T-cell (primary cell): Measurements from ENCODE around the gene ITGBL1. TPM values are rescaled to one million over a fixed set of nuclear protein-coding genes. Genes with fewer than 3 reads are reported as not detected.

Experiments
- ATAC-seq, 4 experiments: fragments of 200-7000 bp in 3 of 4; fragments of 150-1000 bp in 1 of 4; cut with Tn5 transposase; replicated peaks in 1 of 4; 1 replicate in 3 of 4; 2 replicates in 1 of 4; pipeline ENCODE4 v1.10.0; 2021; ENCODE audit warnings: moderate library complexity in 3 of 4, mild to moderate bottlenecking in 2 of 4, moderate number of reproducible peaks in 1 of 4
- CTCF ChIA-PET, 2 donors: fragments of 300-600 bp; sonication (Branson Sonifier 250); formaldehyde crosslinking; loops; one replicate each; lab custom pipeline; 2022; ENCODE audit warnings: antibody characterized with exemption in 2 of 2; lab: Charles Lee
- POLR2A ChIA-PET, 2 donors: fragments of 300-600 bp; sonication (Branson Sonifier 250); formaldehyde crosslinking; loops; one replicate each; lab custom pipeline; 2022; ENCODE audit warnings: antibody characterized with exemption in 2 of 2; lab: Charles Lee
- DNase-seq, 35 experiments: peaks; one replicate each; pipeline versions ENCODE4 v3.0.0 to v3.0.0-alpha.2; 2013 to 2023
- H3K27ac ChIP-seq: one replicate; pipeline ENCODE4 v1.5.1; 2013; ENCODE audit warnings: low read length
- H3K27me3 ChIP-seq, 2 experiments: replicated peaks in 1 of 2; 1 replicate in 1 of 2; 2 replicates in 1 of 2; pipeline versions ENCODE4 v1.6.1 to v1.7.0; 2013; ENCODE audit warnings: low read length in 1 of 2, mixed read lengths in 1 of 2; ENCODE audit not compliant: control insufficient read depth in 2 of 2, insufficient read depth in 2 of 2; ENCODE audit errors: extremely low read depth in 1 of 2
- H3K36me3 ChIP-seq, 2 donors: 1 replicate in 1 of 2; 2 replicates in 1 of 2; pipeline versions ENCODE4 v1.6.1 to v1.7.0; 2013; ENCODE audit warnings: low read length in 1 of 2; ENCODE audit not compliant: control insufficient read depth in 2 of 2, insufficient read depth in 1 of 2; ENCODE audit errors: extremely low read depth in 1 of 2
- H3K4me1 ChIP-seq, 2 experiments: 1 replicate in 1 of 2; 2 replicates in 1 of 2; pipeline versions ENCODE4 v1.6.1 to v1.7.0; 2013; ENCODE audit warnings: low read length in 2 of 2, mixed read lengths in 1 of 2; ENCODE audit not compliant: insufficient read depth in 2 of 2, control insufficient read depth in 1 of 2; ENCODE audit errors: extremely low read depth in 1 of 2
- H3K4me3 ChIP-seq, 2 donors: 1 replicate in 1 of 2; 2 replicates in 1 of 2; pipeline versions ENCODE4 v1.5.1 to v1.7.0; 2013; ENCODE audit warnings: mild to moderate bottlenecking in 2 of 2, low read length in 1 of 2, moderate library complexity in 1 of 2; ENCODE audit not compliant: control insufficient read depth in 1 of 2; ENCODE audit errors: extremely low read depth in 1 of 2
- H3K9me3 ChIP-seq: 2 replicates; pipeline ENCODE4 v1.7.0; 2013
- H3K27ac Mint-ChIP-seq, 2 donors: one replicate each; pipeline ENCODE4 v1.8.0; 2020 to 2021; ENCODE audit warnings: mild to moderate bottlenecking in 2 of 2, mixed read lengths in 2 of 2
- H3K27me3 Mint-ChIP-seq, 2 donors: one replicate each; pipeline ENCODE4 v1.8.0; 2021 to 2022; ENCODE audit warnings: mixed read lengths in 2 of 2
- H3K36me3 Mint-ChIP-seq: one replicate; pipeline ENCODE4 v1.8.0; 2021; ENCODE audit warnings: mixed read lengths
- H3K4me1 Mint-ChIP-seq, 3 donors: one replicate each; pipeline ENCODE4 v1.8.0; 2020 to 2022; ENCODE audit warnings: mixed read lengths in 3 of 3, mild to moderate bottlenecking in 1 of 3
- H3K4me3 Mint-ChIP-seq, 3 donors: one replicate each; pipeline ENCODE4 v1.8.0; 2020 to 2022; ENCODE audit warnings: mild to moderate bottlenecking in 3 of 3, mixed read lengths in 3 of 3, moderate library complexity in 3 of 3
- H3K9me3 Mint-ChIP-seq, 3 donors: one replicate each; pipeline ENCODE4 v1.8.0; 2020 to 2022; ENCODE audit warnings: mixed read lengths in 3 of 3
- WGBS: methylation state at CpG from one replicate; pipeline ENCODE4 v1.1.5; 2013; ENCODE audit warnings: missing lambda C conversion rate; ENCODE audit not compliant: insufficient coverage; 5-methylcytosine and 5-hydroxymethylcytosine counted together
- total RNA-seq, 35 experiments: library from RNA in 6 of 35; stranded (reverse) in 6 of 35; fragments of 120-200 nt in 1 of 35; gene quantifications; one replicate each; pipeline versions ENCODE4 v1.2.1 to v1.2.4 and lab custom pipeline; 2013 to 2026

ITGBL1 gene
- total RNA-seq, 5 donors from 2014 or later (not counting 1 experiment from before 2014, with no cell fraction given): not detected

DNA sequence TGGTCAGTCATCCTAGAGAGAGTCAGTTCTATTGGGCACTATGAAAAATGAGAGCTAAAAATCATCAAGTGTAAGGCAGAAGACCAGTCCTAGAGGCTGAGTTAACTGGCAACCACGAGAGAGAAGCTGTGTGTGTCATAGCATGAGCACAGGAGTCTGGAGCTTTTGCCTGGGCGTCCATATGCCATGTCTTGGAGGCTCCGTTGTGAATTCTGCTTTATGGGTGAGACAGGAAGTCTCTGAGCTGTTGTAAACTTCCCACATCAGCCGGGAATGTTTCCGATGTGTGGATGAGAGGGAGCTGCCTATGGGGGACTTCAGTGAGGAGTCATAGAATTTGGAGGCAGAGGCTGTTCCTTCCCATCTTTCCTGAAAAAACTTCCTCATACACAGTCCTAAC lies 120.0 kb downstream of the ITGBL1 start:
- Mint-ChIP-seq H3K27me3 (no peaks in the 10 kb centered on the region), H3K36me3 (no peaks in the 10 kb centered on the region), H3K4me1 (no peaks in the 10 kb centered on the region), H3K27ac (no peak overlapping the region), H3K9me3 (no peaks in the 10 kb centered on the region), H3K4me3 (no peak overlapping the region)
- Histone ChIP-seq H3K27ac (no peak overlapping the region), H3K4me3 (no peak overlapping the region), H3K9me3 (no peaks in the 10 kb centered on the region), H3K27me3 (no peaks in the 10 kb centered on the region), H3K4me1 (no peaks in the 10 kb centered on the region), H3K36me3 (no peaks in the 10 kb centered on the region)
- DNase-seq (no peak), ATAC-seq (no peak)
- ChIA-PET POLR2A (no interaction called here), CTCF (no interaction called here)
- 19% methylated on average over 2 of the region's 5 CpGs for WGBS

DNA sequence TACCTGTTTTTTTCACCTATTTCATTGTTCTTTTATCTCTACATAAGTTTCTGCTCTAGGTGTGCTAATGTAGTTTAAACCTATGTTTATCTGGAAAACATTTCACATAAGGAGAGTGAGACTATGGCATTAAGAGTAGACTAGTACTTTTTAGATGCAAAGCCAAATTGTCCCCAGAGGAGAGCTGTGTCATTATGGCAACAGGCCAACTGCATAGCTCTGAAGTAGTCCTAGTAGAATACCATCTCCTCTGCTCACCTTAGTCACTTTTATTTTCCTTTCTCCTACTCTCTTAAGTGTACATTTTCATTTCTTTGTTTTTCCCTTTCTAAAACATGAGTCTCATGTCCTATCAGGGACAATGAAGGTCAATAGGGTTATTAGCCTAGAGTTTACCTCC lies 123.1 kb downstream of the ITGBL1 start:
- no peaks in the 10 kb centered on the region for H3K36me3 Mint-ChIP-seq
- H3K27me3 Mint-ChIP-seq: no peaks in the 10 kb centered on the region
- Histone ChIP-seq H3K27me3 (no peaks in the 10 kb centered on the region), H3K4me3 (no peak overlapping the region), H3K4me1 (no peaks in the 10 kb centered on the region), H3K27ac (no peak overlapping the region), H3K9me3 (no peaks in the 10 kb centered on the region), H3K36me3 (no peaks in the 10 kb centered on the region)
- no peak for ATAC-seq
- H3K27ac Mint-ChIP-seq: no peak overlapping the region
- H3K4me1 Mint-ChIP-seq: no peaks in the 10 kb centered on the region
- DNase-seq: no peak
- H3K4me3 Mint-ChIP-seq: no peak overlapping the region
- H3K9me3 Mint-ChIP-seq: no peaks in the 10 kb centered on the region
- ChIA-PET CTCF (no interaction called here), POLR2A (no interaction called here)

DNA sequence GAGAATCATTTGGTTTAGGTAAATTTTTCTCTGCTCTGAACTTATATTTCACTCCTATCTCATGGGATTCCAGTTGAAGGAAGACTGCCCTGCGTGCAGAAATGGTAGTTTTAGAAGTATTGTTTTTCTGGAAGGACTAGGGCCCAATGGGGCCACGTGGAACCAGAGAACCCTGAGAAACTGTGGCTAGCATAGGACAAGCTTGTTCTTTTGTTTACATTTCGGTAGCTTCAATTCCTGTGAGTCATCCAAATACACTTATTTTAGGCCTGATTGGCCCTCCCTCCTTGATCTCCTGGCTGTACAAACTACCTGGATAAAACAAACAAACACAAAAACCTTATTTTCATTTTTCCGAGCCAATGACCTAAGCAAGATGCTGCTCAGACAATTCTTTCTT lies 124.0 kb downstream of the ITGBL1 start:
- no peak overlapping the region for H3K27ac ChIP-seq
- Mint-ChIP-seq H3K9me3 (no peaks in the 10 kb centered on the region), H3K27me3 (no peaks in the 10 kb centered on the region), H3K4me1 (no peaks in the 10 kb centered on the region), H3K36me3 (no peaks in the 10 kb centered on the region), H3K27ac (no peak overlapping the region), H3K4me3 (no peak overlapping the region)
- H3K4me1 ChIP-seq: no peaks in the 10 kb centered on the region
- 89% methylated on average over 1 of the region's 4 CpGs for WGBS
- no peaks in the 10 kb centered on the region for H3K9me3 ChIP-seq
- ATAC-seq (no peak), DNase-seq (no peak)
- ChIA-PET CTCF (interaction anchor here in 1 of 2 donors (0.5 kb wide), 1 partner anchor 161 kb away, joined by 3 read pairs; no protein-coding TSS in a partner anchor), POLR2A (no interaction called here)
- no peak overlapping the region for H3K4me3 ChIP-seq
- H3K36me3 ChIP-seq: no peaks in the 10 kb centered on the region
- no peaks in the 10 kb centered on the region for H3K27me3 ChIP-seq

DNA sequence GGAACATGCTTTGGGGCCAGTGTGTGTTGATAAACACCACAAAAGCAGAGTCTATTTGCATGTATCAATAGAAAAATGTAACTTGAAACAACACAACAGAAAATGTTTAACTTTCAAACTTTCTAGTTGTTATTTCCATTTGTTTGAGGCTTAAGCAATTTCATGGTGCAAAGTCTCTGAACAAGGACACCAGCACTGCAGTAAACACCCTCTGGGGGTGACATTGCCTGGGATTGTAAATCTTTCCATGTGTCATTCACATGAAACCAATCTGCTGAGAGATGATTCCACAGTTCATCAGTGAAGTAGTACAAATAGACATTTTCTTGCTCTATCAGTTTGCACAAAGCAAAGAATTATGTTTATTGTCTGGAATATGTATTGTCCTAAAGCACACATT lies 124.5 kb downstream of the ITGBL1 start:
- H3K36me3 Mint-ChIP-seq: no peaks in the 10 kb centered on the region
- H3K9me3 Mint-ChIP-seq: no peaks in the 10 kb centered on the region
- no peak overlapping the region for H3K4me3 ChIP-seq
- ChIA-PET CTCF (no interaction called here), POLR2A (no interaction called here)
- no peaks in the 10 kb centered on the region for H3K27me3 ChIP-seq
- H3K27me3 Mint-ChIP-seq: no peaks in the 10 kb centered on the region
- no peak overlapping the region for H3K27ac Mint-ChIP-seq
- DNase-seq (no peak), ATAC-seq (no peak)
- H3K9me3 ChIP-seq: no peaks in the 10 kb centered on the region
- H3K4me1 ChIP-seq: no peaks in the 10 kb centered on the region
- no peaks in the 10 kb centered on the region for H3K36me3 ChIP-seq
- H3K27ac ChIP-seq: no peak overlapping the region
- no peak overlapping the region for H3K4me3 Mint-ChIP-seq
- no peaks in the 10 kb centered on the region for H3K4me1 Mint-ChIP-seq

DNA sequence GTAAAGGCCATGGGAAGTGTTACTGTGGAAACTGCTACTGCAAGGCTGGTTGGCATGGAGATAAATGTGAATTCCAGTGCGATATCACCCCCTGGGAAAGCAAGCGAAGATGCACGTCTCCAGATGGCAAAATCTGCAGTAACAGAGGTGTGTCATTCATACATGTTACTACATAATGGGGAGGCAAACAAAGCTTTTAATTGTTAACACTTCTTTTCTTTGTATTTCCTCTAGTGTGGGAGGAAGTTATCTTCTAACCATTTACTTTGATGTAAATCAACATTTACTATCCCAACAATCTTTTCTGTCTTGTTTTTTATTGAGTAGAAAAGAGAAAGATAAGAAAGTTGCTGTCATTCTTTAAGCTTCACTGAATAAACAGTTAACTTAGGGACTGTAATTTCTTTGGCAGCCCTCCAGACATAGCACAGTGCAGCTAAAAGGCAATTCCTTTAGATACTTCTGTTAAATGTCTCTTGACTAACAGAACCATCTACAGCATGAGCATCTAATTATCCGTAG lies 126.9 kb downstream of the ITGBL1 start:
- no peaks in the 10 kb centered on the region for H3K9me3 ChIP-seq
- ATAC-seq (no peak), DNase-seq (no peak)
- POLR2A ChIA-PET: no interaction called here
- no peaks in the 10 kb centered on the region for H3K9me3 Mint-ChIP-seq
- WGBS: no CpG with 5 or more reads among the region's 4 CpGs
- no peak overlapping the region for H3K27ac Mint-ChIP-seq
- H3K36me3 ChIP-seq: no peaks in the 10 kb centered on the region
- H3K27me3 ChIP-seq: no peaks in the 10 kb centered on the region
- H3K4me1 ChIP-seq: no peaks in the 10 kb centered on the region
- CTCF ChIA-PET: no interaction called here
- H3K27me3 Mint-ChIP-seq: peaks cover 0 to 3% of the 10 kb centered on the region in 2 donors
- H3K4me3 Mint-ChIP-seq: no peak overlapping the region
- H3K36me3 Mint-ChIP-seq: no peaks in the 10 kb centered on the region
- H3K27ac ChIP-seq: no peak overlapping the region
- no peak overlapping the region for H3K4me3 ChIP-seq
- H3K4me1 Mint-ChIP-seq: no peaks in the 10 kb centered on the region

DNA sequence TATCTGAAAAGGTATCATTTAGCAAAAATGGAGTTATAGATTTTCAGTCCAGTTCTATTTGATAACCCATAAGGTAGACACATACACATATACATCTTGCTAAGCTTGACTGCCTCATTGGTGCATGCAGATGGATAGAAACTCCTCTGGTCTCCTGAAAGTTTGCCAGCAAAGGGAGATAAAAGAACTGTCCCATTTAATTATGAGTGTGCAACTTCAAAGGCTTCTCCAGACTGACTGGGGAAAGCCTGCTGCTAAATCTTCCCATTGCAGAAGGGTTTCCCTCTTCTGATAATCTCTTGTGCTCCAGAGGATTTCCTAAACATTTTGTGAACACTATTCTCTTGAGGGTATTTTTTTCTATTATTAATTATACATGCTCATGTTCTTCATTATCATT lies 131.9 kb downstream of the ITGBL1 start:
- no peaks in the 10 kb centered on the region for H3K9me3 ChIP-seq

DNA sequence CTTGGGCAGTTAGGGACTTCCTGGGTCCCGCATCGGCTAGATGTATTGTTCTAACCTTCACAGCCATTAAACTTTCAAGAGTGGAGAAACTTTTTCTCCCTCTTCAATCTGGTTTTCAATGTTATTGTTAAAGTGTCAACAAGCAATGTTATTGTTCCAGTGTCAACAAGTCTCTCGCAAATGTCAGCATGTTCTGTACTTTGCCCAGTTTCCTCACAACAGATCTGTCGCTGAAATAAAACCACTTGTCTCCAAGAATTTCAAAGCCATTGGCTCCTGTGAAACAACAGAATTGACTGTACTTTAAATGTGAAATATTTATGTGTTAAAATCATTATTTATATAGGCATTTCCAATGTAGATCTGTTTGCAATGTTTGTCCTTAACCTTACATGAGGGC lies 138.0 kb downstream of the ITGBL1 start:
- H3K4me1 ChIP-seq: no peaks in the 10 kb centered on the region
- POLR2A ChIA-PET: no interaction called here
- H3K27ac ChIP-seq: no peak overlapping the region
- Mint-ChIP-seq H3K4me3 (no peak overlapping the region), H3K4me1 (no peaks in the 10 kb centered on the region), H3K27me3 (peaks cover 1 to 15% of the 10 kb centered on the region in 2 donors), H3K9me3 (no peaks in the 10 kb centered on the region), H3K36me3 (no peaks in the 10 kb centered on the region), H3K27ac (no peak overlapping the region)
- H3K4me3 ChIP-seq: no peak overlapping the region
- DNase-seq (no peak), ATAC-seq (no peak)
- no peaks in the 10 kb centered on the region for H3K36me3 ChIP-seq
- CTCF ChIA-PET: no interaction called here
- no CpG with 5 or more reads among the region's 4 CpGs for WGBS
- H3K27me3 ChIP-seq: no peaks in the 10 kb centered on the region
- no peaks in the 10 kb centered on the region for H3K9me3 ChIP-seq

More for the DNA sequence above, 131.9 kb downstream of the ITGBL1 start:
- no peak for ATAC-seq
- H3K4me3 ChIP-seq: no peak overlapping the region
- CTCF ChIA-PET: no interaction called here
- peaks cover 3 to 16% of the 10 kb centered on the region in 2 donors for H3K27me3 Mint-ChIP-seq
- H3K4me1 Mint-ChIP-seq: no peaks in the 10 kb centered on the region
- POLR2A ChIA-PET: no interaction called here
- no peak overlapping the region for H3K27ac ChIP-seq
- DNase-seq: no peak
- no peak overlapping the region for H3K4me3 Mint-ChIP-seq
- no peaks in the 10 kb centered on the region for H3K4me1 ChIP-seq
- no peaks in the 10 kb centered on the region for H3K36me3 Mint-ChIP-seq
- no peaks in the 10 kb centered on the region for H3K27me3 ChIP-seq
- no peaks in the 10 kb centered on the region for H3K9me3 Mint-ChIP-seq
- no peaks in the 10 kb centered on the region for H3K36me3 ChIP-seq
- no peak overlapping the region for H3K27ac Mint-ChIP-seq
